Femur (tissue), 1 donor: Measurements from ENCODE around the gene EBF3.
"Not testable (repeated sequence)": the region's sequence is repeated elsewhere in the genome, so short reads cannot be mapped to it uniquely, and the experiment has no call there.

Source experiments
- DNase-seq: peaks from one replicate; pipeline ENCODE4 v3.0.0-alpha.2; 2017

Gene EBF3

GRCh38 chr10:129926066-129927055, 37.7 kb downstream of the EBF3 start:
- no peak for DNase-seq

- DNase-seq, result no peak
These were observed 39.5 kb downstream of the EBF3 start for GRCh38 chr10:129924375-129925085.

GRCh38 chr10:129922598-129923123, 41.4 kb downstream of the EBF3 start:
- no peak for DNase-seq

GRCh38 chr10:129921801-129922597, 42.1 kb downstream of the EBF3 start:
- no peak for DNase-seq

- DNase-seq, result no peak
These were observed 42.9 kb downstream of the EBF3 start for GRCh38 chr10:129921065-129921670.

GRCh38 chr10:129920187-129920586, 43.9 kb downstream of the EBF3 start:
- DNase-seq, result not testable (repeated sequence)

- DNase-seq, result no peak
These were observed 44.7 kb downstream of the EBF3 start for GRCh38 chr10:129919358-129919757.

- DNase-seq, result no peak
These were observed 45.2 kb downstream of the EBF3 start for GRCh38 chr10:129918836-129919235.

- DNase-seq, result no peak
These were observed 45.7 kb downstream of the EBF3 start for GRCh38 chr10:129918401-129918800.

GRCh38 chr10:129917936-129918335, 46.1 kb downstream of the EBF3 start:
- no peak for DNase-seq

- DNase-seq, result no peak
These were observed 47.5 kb downstream of the EBF3 start for GRCh38 chr10:129916506-129916995.

GRCh38 chr10:129915526-129916378, 48.3 kb downstream of the EBF3 start:
- no peak for DNase-seq

GRCh38 chr10:129914960-129915359, 49.1 kb downstream of the EBF3 start:
- DNase-seq, result no peak

- no peak for DNase-seq
These were observed 49.8 kb downstream of the EBF3 start for GRCh38 chr10:129914153-129914855.

- DNase-seq, result no peak
These were observed 50.9 kb downstream of the EBF3 start for GRCh38 chr10:129912986-129913695.

GRCh38 chr10:129912166-129912917, 51.7 kb downstream of the EBF3 start:
- no peak for DNase-seq

GRCh38 chr10:129911451-129912165, 52.5 kb downstream of the EBF3 start:
- DNase-seq, result no peak

- DNase-seq, result no peak
These were observed 53.2 kb downstream of the EBF3 start for GRCh38 chr10:129910861-129911260.
